Testis (tissue), 2 donors: ENCODE data around the gene TARM1.
"Not testable (repeated sequence)": the region's sequence is repeated elsewhere in the genome, so short reads cannot be mapped to it uniquely, and the experiment has no call there.

Experiments used
- CTCF ChIP-seq, 3 experiments: fragments of 450-650 bp in 2 of 3; fragments of 200-600 bp in 1 of 3; sonication (generic) in 1 of 3; IDR thresholded peaks; one replicate each; pipeline ENCODE4 v1.5.1; 2016 to 2019; ENCODE audit warnings: antibody characterized with exemption in 3 of 3, mild to moderate bottlenecking in 2 of 3, moderate library complexity in 1 of 3
- POLR2A ChIP-seq: fragments of 450-650 bp; IDR thresholded peaks from one replicate; pipeline ENCODE4 v1.6.1; 2017; ENCODE audit warnings: antibody characterized with exemption, mild to moderate bottlenecking, moderate library complexity

GRCh38 chr19:54095859-54096616 is 14.9 kb upstream of the TARM1 start:
- peak in 1 of 3 experiments; percentile 32 for TF ChIP-seq CTCF (IDR thresholded peaks at IDR 0.05)
- TF ChIP-seq POLR2A = not testable (repeated sequence)
